ENCODE results near the gene ERBB2.

The ERBB2 gene

GRCh38 chr17:39699818-39700147 is at the start of gene ERBB2:
Gene ERBB2 (plus strand): TSS chr17:39700064. CDS start chr17:39700239, 175 bp downstream.
- DNase-seq: peak; percentile 88

- no peak for DNase-seq
Observed at GRCh38 chr17:39650121-39650579, 49.7 kb upstream of the ERBB2 start.

- DNase-seq: no peak
Observed at GRCh38 chr17:39651923-39652586, 47.8 kb upstream of the ERBB2 start.

GRCh38 chr17:39652587-39653315 is 47.1 kb upstream of the ERBB2 start:
- DNase-seq: no peak

- DNase-seq: no peak
Observed at GRCh38 chr17:39653316-39653661, 46.6 kb upstream of the ERBB2 start.

GRCh38 chr17:39653662-39654331 is 46.1 kb upstream of the ERBB2 start:
- no peak for DNase-seq

- DNase-seq: no peak
Observed at GRCh38 chr17:39655105-39655504, 44.8 kb upstream of the ERBB2 start.

GRCh38 chr17:39658346-39658745 is 41.5 kb upstream of the ERBB2 start:
- DNase-seq: no peak

- no peak for DNase-seq
Observed at GRCh38 chr17:39658760-39659159, 41.1 kb upstream of the ERBB2 start.

GRCh38 chr17:39659279-39660010 is 40.4 kb upstream of the ERBB2 start:
- no peak for DNase-seq

GRCh38 chr17:39660011-39660360 is 39.9 kb upstream of the ERBB2 start:
- no peak for DNase-seq

GRCh38 chr17:39660397-39661385 is 39.2 kb upstream of the ERBB2 start:
- DNase-seq: no peak

GRCh38 chr17:39661744-39662541 is 37.9 kb upstream of the ERBB2 start:
- DNase-seq: no peak

- no peak for DNase-seq
Observed at GRCh38 chr17:39662551-39663339, 37.1 kb upstream of the ERBB2 start.

GRCh38 chr17:39663340-39663687 is 36.5 kb upstream of the ERBB2 start:
- DNase-seq: no peak

GRCh38 chr17:39663688-39664580 is 35.9 kb upstream of the ERBB2 start:
- DNase-seq: no peak

GRCh38 chr17:39664581-39665561 is 35.0 kb upstream of the ERBB2 start, which contains the start of gene TCAP:
Gene TCAP (plus strand): TSS chr17:39665349. CDS start chr17:39665360, 11 bp downstream.
- no peak for DNase-seq

GRCh38 chr17:39665642-39666224 is 34.1 kb upstream of the ERBB2 start:
- DNase-seq: no peak
